Stomach smooth muscle (tissue), 2 donors: Measurements from ENCODE around the gene OSBPL1A.

Experiments used
- H3K27ac ChIP-seq: one replicate; pipeline ENCODE4 v1.7.0; 2013; ENCODE audit warnings: mild to moderate bottlenecking, low read length, inconsistent platforms
- H3K27me3 ChIP-seq, 2 donors: one replicate each; pipeline ENCODE4 v1.7.0; 2013; ENCODE audit warnings: low read length in 2 of 2; ENCODE audit not compliant: insufficient read depth in 2 of 2, control insufficient read depth in 1 of 2
- H3K36me3 ChIP-seq, 2 donors: one replicate each; pipeline ENCODE4 v1.7.0; 2013; ENCODE audit warnings: low read length in 2 of 2; ENCODE audit not compliant: control insufficient read depth in 2 of 2, insufficient read depth in 2 of 2
- H3K4me1 ChIP-seq: one replicate; pipeline ENCODE4 v1.7.0; 2013; ENCODE audit warnings: low read length; ENCODE audit not compliant: control insufficient read depth, insufficient read depth
- H3K4me3 ChIP-seq, 2 donors: one replicate each; pipeline ENCODE4 v1.7.0; 2013; ENCODE audit warnings: low read length in 2 of 2
- H3K9ac ChIP-seq, 2 donors: one replicate each; pipeline ENCODE4 v1.7.0; 2013; ENCODE audit warnings: low read length in 2 of 2, mild to moderate bottlenecking in 1 of 2
- H3K9me3 ChIP-seq, 2 donors: one replicate each; pipeline ENCODE4 v1.7.0; 2013; ENCODE audit warnings: low read length in 2 of 2; ENCODE audit not compliant: control insufficient read depth in 2 of 2
- donor health status: healthy.
- donor health status: Pancreatic carcinoma.

The OSBPL1A gene

GRCh38 chr18:24342347-24342746 lies 55.3 kb downstream of the OSBPL1A start:
- no peaks in the 10 kb centered on the region for H3K36me3 ChIP-seq
- no peak overlapping the region for H3K9ac ChIP-seq
- no peaks in the 10 kb centered on the region for H3K9me3 ChIP-seq
- H3K4me3 ChIP-seq, result no peak overlapping the region
- no peaks in the 10 kb centered on the region for H3K27me3 ChIP-seq
- H3K4me1 ChIP-seq, result no peaks in the 10 kb centered on the region
- no peak overlapping the region for H3K27ac ChIP-seq

- Histone ChIP-seq H3K27me3 (no peaks in the 10 kb centered on the region), H3K4me3 (no peak overlapping the region), H3K27ac (no peak overlapping the region), H3K9ac (no peak overlapping the region), H3K9me3 (no peaks in the 10 kb centered on the region), H3K4me1 (no peaks in the 10 kb centered on the region), H3K36me3 (no peaks in the 10 kb centered on the region)
Measured at GRCh38 chr18:24341361-24341760, 56.3 kb downstream of the OSBPL1A start.

GRCh38 chr18:24333084-24333483 lies 64.5 kb downstream of the OSBPL1A start:
- Histone ChIP-seq H3K4me1 (no peaks in the 10 kb centered on the region), H3K27me3 (no peaks in the 10 kb centered on the region), H3K27ac (no peak overlapping the region), H3K9ac (no peak overlapping the region), H3K4me3 (no peak overlapping the region), H3K36me3 (peaks cover 0 to 3% of the 10 kb centered on the region in 2 donors), H3K9me3 (no peaks in the 10 kb centered on the region)

- Histone ChIP-seq H3K36me3 (peaks cover 0 to 2% of the 10 kb centered on the region in 2 donors), H3K27ac (no peak overlapping the region), H3K4me1 (no peaks in the 10 kb centered on the region), H3K4me3 (no peak overlapping the region), H3K9ac (no peak overlapping the region), H3K9me3 (no peaks in the 10 kb centered on the region), H3K27me3 (no peaks in the 10 kb centered on the region)
Measured at GRCh38 chr18:24326211-24326610, 71.4 kb downstream of the OSBPL1A start.

GRCh38 chr18:24322584-24323136 lies 75.0 kb downstream of the OSBPL1A start:
- Histone ChIP-seq H3K4me1 (no peaks in the 10 kb centered on the region), H3K4me3 (no peak overlapping the region), H3K27me3 (no peaks in the 10 kb centered on the region), H3K27ac (no peak overlapping the region), H3K9ac (no peak overlapping the region), H3K36me3 (peaks cover 0 to 2% of the 10 kb centered on the region in 2 donors), H3K9me3 (no peaks in the 10 kb centered on the region)

- H3K36me3 ChIP-seq, result no peaks in the 10 kb centered on the region
- no peaks in the 10 kb centered on the region for H3K9me3 ChIP-seq
- H3K27me3 ChIP-seq, result no peaks in the 10 kb centered on the region
- no peak overlapping the region for H3K27ac ChIP-seq
- no peaks in the 10 kb centered on the region for H3K4me1 ChIP-seq
- H3K4me3 ChIP-seq, result no peak overlapping the region
- H3K9ac ChIP-seq, result no peak overlapping the region
Measured at GRCh38 chr18:24321071-24321470, 76.6 kb downstream of the OSBPL1A start.

- no peak overlapping the region for H3K9ac ChIP-seq
- no peak overlapping the region for H3K4me3 ChIP-seq
- H3K9me3 ChIP-seq, result no peaks in the 10 kb centered on the region
- H3K27me3 ChIP-seq, result no peaks in the 10 kb centered on the region
- no peak overlapping the region for H3K27ac ChIP-seq
- H3K36me3 ChIP-seq, result no peaks in the 10 kb centered on the region
- H3K4me1 ChIP-seq, result no peaks in the 10 kb centered on the region
Measured at GRCh38 chr18:24319757-24320156, 77.9 kb downstream of the OSBPL1A start.

- H3K4me3 ChIP-seq, result no peak overlapping the region
- H3K9me3 ChIP-seq, result no peaks in the 10 kb centered on the region
- H3K9ac ChIP-seq, result no peak overlapping the region
- no peaks in the 10 kb centered on the region for H3K4me1 ChIP-seq
- H3K27me3 ChIP-seq, result no peaks in the 10 kb centered on the region
- H3K27ac ChIP-seq, result no peak overlapping the region
- no peaks in the 10 kb centered on the region for H3K36me3 ChIP-seq
Measured at GRCh38 chr18:24317370-24317769, 80.3 kb downstream of the OSBPL1A start.

GRCh38 chr18:24315170-24315569 lies 82.5 kb downstream of the OSBPL1A start:
- Histone ChIP-seq H3K4me3 (no peak overlapping the region), H3K27ac (no peak overlapping the region), H3K9ac (no peak overlapping the region), H3K9me3 (no peaks in the 10 kb centered on the region), H3K36me3 (no peaks in the 10 kb centered on the region), H3K27me3 (no peaks in the 10 kb centered on the region), H3K4me1 (no peaks in the 10 kb centered on the region)

GRCh38 chr18:24306201-24306600 lies 91.4 kb downstream of the OSBPL1A start:
- no peaks in the 10 kb centered on the region for H3K27me3 ChIP-seq
- no peak overlapping the region for H3K4me3 ChIP-seq
- H3K36me3 ChIP-seq, result no peaks in the 10 kb centered on the region
- no peak overlapping the region for H3K27ac ChIP-seq
- no peaks in the 10 kb centered on the region for H3K9me3 ChIP-seq
- H3K9ac ChIP-seq, result no peak overlapping the region
- H3K4me1 ChIP-seq, result no peaks in the 10 kb centered on the region

GRCh38 chr18:24300703-24301102 lies 96.9 kb downstream of the OSBPL1A start:
- no peaks in the 10 kb centered on the region for H3K9me3 ChIP-seq
- H3K27ac ChIP-seq, result no peak overlapping the region

More at GRCh38 chr18:24300703-24301102, 96.9 kb downstream of the OSBPL1A start:
- Histone ChIP-seq H3K36me3 (no peaks in the 10 kb centered on the region), H3K9ac (no peak overlapping the region), H3K4me1 (no peaks in the 10 kb centered on the region), H3K4me3 (no peak overlapping the region), H3K27me3 (no peaks in the 10 kb centered on the region)
